Colonic mucosa (tissue), 4 donors: Measurements from ENCODE around the gene EFCAB14. TPM values are rescaled to one million over a fixed set of nuclear protein-coding genes. Genes with fewer than 3 reads are reported as not detected.

Experiments used
- DNase-seq: peaks from one replicate; pipeline ENCODE4 v3.0.0-alpha.2; 2020
- H3K27ac ChIP-seq: fragments of 200-600 bp; one replicate; pipeline ENCODE4 v1.8.0; 2021
- H3K27me3 ChIP-seq: fragments of 200-600 bp; one replicate; pipeline ENCODE4 v1.8.0; 2021
- H3K36me3 ChIP-seq: fragments of 200-600 bp; one replicate; pipeline ENCODE4 v1.8.0; 2021
- H3K4me1 ChIP-seq: fragments of 200-600 bp; one replicate; pipeline ENCODE4 v1.8.0; 2021; ENCODE audit warnings: mild to moderate bottlenecking
- H3K4me3 ChIP-seq: fragments of 200-600 bp; one replicate; pipeline ENCODE4 v1.8.0; 2021
- H3K9ac ChIP-seq, 2 donors: one replicate each; pipeline ENCODE4 v1.7.0; 2013; ENCODE audit warnings: control low read depth in 2 of 2, low read depth in 2 of 2, low read length in 2 of 2
- H3K9me3 ChIP-seq: fragments of 200-600 bp; one replicate; pipeline ENCODE4 v1.8.0; 2021
- CTCF ChIP-seq: fragments of 200-600 bp; IDR thresholded peaks from one replicate; pipeline ENCODE4 v1.8.0; 2022; ENCODE audit warnings: antibody characterized with exemption, mild to moderate bottlenecking
- intact Hi-C: fragments of 100-400 bp; cut with DNase I; formaldehyde crosslinking; loops from one replicate; pipeline ENCODE4 v1.14.1; 2022
- total RNA-seq, 2 donors: library from RNA; stranded (reverse); fragmentation: NEBNext Ultra II Directional in 1 of 2; extraction: Animal tissue kit (Norgen Biotek cat#: 25700) in 1 of 2; gene quantifications; one replicate each; pipeline ENCODE4 v1.2.1, GENCODE V29; 2021
- donor health status: healthy.
- donor health status: DM: no; HTN: no; CAD: no.
- donor health status: DM: no; HTN: no; CAD: no.

EFCAB14 gene
- total RNA-seq, 2 donors from 2014 or later, result 87.4 to 114 TPM

- Histone ChIP-seq H3K27me3 (no peaks in the 10 kb centered on the region), H3K4me1 (peaks cover 13% of the 10 kb centered on the region), H3K4me3 (no peak overlapping the region), H3K27ac (peak overlapping the region; percentile 56), H3K9ac (peak overlapping the region in 1 of 2 donors; percentile 76), H3K9me3 (no peaks in the 10 kb centered on the region), H3K36me3 (no peaks in the 10 kb centered on the region)
- intact Hi-C loops, result loop anchor here (5.0 to 10.0 kb wide), 2 partner anchors 187 to 275 kb away; no protein-coding TSS in a partner anchor
- no peak for TF ChIP-seq CTCF
- DNase-seq, result peak; percentile 80
These were observed 775 bp upstream of the EFCAB14 start for GRCh38 chr1:46719689-46720088.

GRCh38 chr1:46718340-46718726, 581 bp downstream of the EFCAB14 start:
- DNase-seq, result peak; percentile 35
- intact Hi-C loops, result no loop called here

GRCh38 chr1:46717654-46718053, 1.3 kb downstream of the EFCAB14 start:
- intact Hi-C loops, result no loop called here
- Histone ChIP-seq H3K4me1 (peaks cover 13% of the 10 kb centered on the region), H3K27me3 (no peaks in the 10 kb centered on the region), H3K36me3 (no peaks in the 10 kb centered on the region), H3K9ac (peak overlapping the region in 1 of 2 donors; percentile 76), H3K4me3 (peak overlapping the region; percentile 94), H3K27ac (no peak overlapping the region), H3K9me3 (no peaks in the 10 kb centered on the region)
- no peak for TF ChIP-seq CTCF
- no peak for DNase-seq

More at GRCh38 chr1:46718340-46718726, 581 bp downstream of the EFCAB14 start:
- Histone ChIP-seq H3K9ac (peak overlapping the region; percentile 76 to 97), H3K9me3 (no peaks in the 10 kb centered on the region), H3K27ac (peak overlapping the region; percentile 56), H3K36me3 (no peaks in the 10 kb centered on the region), H3K27me3 (no peaks in the 10 kb centered on the region), H3K4me1 (peaks cover 13% of the 10 kb centered on the region), H3K4me3 (peak overlapping the region; percentile 94)
- no peak for TF ChIP-seq CTCF

GRCh38 chr1:46714976-46715375, 3.9 kb downstream of the EFCAB14 start:
- no peak for DNase-seq
- Histone ChIP-seq H3K36me3 (no peaks in the 10 kb centered on the region), H3K27me3 (no peaks in the 10 kb centered on the region), H3K4me1 (peaks cover 13% of the 10 kb centered on the region), H3K9ac (no peak overlapping the region), H3K4me3 (no peak overlapping the region), H3K27ac (no peak overlapping the region), H3K9me3 (no peaks in the 10 kb centered on the region)
- intact Hi-C loops, result no loop called here
- no peak for TF ChIP-seq CTCF

GRCh38 chr1:46708121-46708520, 10.8 kb downstream of the EFCAB14 start:
- no peak for DNase-seq
- no peak for TF ChIP-seq CTCF
- Histone ChIP-seq H3K27me3 (no peaks in the 10 kb centered on the region), H3K4me3 (no peak overlapping the region), H3K36me3 (no peaks in the 10 kb centered on the region), H3K27ac (no peak overlapping the region), H3K9me3 (no peaks in the 10 kb centered on the region), H3K9ac (no peak overlapping the region), H3K4me1 (no peaks in the 10 kb centered on the region)
- intact Hi-C loops, result no loop called here
